ENCODE measurements around the gene PPP1R13B.

- TF ChIP-seq, protein P1, sequence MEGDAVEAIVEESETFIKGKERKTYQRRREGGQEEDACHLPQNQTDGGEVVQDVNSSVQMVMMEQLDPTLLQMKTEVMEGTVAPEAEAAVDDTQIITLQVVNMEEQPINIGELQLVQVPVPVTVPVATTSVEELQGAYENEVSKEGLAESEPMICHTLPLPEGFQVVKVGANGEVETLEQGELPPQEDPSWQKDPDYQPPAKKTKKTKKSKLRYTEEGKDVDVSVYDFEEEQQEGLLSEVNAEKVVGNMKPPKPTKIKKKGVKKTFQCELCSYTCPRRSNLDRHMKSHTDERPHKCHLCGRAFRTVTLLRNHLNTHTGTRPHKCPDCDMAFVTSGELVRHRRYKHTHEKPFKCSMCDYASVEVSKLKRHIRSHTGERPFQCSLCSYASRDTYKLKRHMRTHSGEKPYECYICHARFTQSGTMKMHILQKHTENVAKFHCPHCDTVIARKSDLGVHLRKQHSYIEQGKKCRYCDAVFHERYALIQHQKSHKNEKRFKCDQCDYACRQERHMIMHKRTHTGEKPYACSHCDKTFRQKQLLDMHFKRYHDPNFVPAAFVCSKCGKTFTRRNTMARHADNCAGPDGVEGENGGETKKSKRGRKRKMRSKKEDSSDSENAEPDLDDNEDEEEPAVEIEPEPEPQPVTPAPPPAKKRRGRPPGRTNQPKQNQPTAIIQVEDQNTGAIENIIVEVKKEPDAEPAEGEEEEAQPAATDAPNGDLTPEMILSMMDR (IDR thresholded peaks at IDR 0.05; ENCODE audit: poor library complexity): no peak
- TF ChIP-seq EZH2 (IDR thresholded peaks at IDR 0.05; ENCODE audit: borderline replicate concordance): no peak
Observed at GRCh38 chr14:103758059-103758776, 89.2 kb downstream of the PPP1R13B start.
